ENCODE results near the gene FAM107A.
"Not testable (repeated sequence)": the region's sequence is repeated elsewhere in the genome, so short reads cannot be mapped to it uniquely, and the experiment has no call there.

Gene FAM107A

GRCh38 chr3:58535531-58536500 is 41.4 kb downstream of the FAM107A start:
- no peak for DNase-seq

GRCh38 chr3:58534592-58535494 is 42.3 kb downstream of the FAM107A start:
- DNase-seq = no peak

GRCh38 chr3:58532794-58533220 is 44.4 kb downstream of the FAM107A start:
- DNase-seq = peak; percentile 18 to 72

GRCh38 chr3:58531956-58532355 is 45.2 kb downstream of the FAM107A start:
- DNase-seq = peak in 1 of 2 experiments; percentile 25

GRCh38 chr3:58531555-58531954 is 45.6 kb downstream of the FAM107A start:
- no peak for DNase-seq

GRCh38 chr3:58530354-58530865 is 46.8 kb downstream of the FAM107A start:
- DNase-seq = no peak

GRCh38 chr3:58529516-58530353 is 47.5 kb downstream of the FAM107A start:
- DNase-seq = peak in 1 of 2 experiments; percentile 61

- DNase-seq = no peak
These were observed 48.6 kb downstream of the FAM107A start for GRCh38 chr3:58528629-58529028.

- not testable (repeated sequence) for DNase-seq
These were observed 49.8 kb downstream of the FAM107A start for GRCh38 chr3:58527440-58527839.

- peak; percentile 9 to 39 for DNase-seq
These were observed 50.7 kb downstream of the FAM107A start for GRCh38 chr3:58526515-58526957.

GRCh38 chr3:58524326-58524888 is 52.8 kb downstream of the FAM107A start:
- no peak for DNase-seq

GRCh38 chr3:58522759-58523425 is 54.3 kb downstream of the FAM107A start:
- no peak for DNase-seq

- no peak for DNase-seq
These were observed 55.1 kb downstream of the FAM107A start for GRCh38 chr3:58521917-58522631.

GRCh38 chr3:58521336-58521670 is 55.9 kb downstream of the FAM107A start:
- DNase-seq = no peak

- DNase-seq = no peak
These were observed 56.5 kb downstream of the FAM107A start for GRCh38 chr3:58520403-58521335.

- no peak for DNase-seq
These were observed 57.4 kb downstream of the FAM107A start for GRCh38 chr3:58519668-58520402.

- no peak for DNase-seq
These were observed 58.9 kb downstream of the FAM107A start for GRCh38 chr3:58518291-58518789.

GRCh38 chr3:58514405-58514804 is 62.8 kb downstream of the FAM107A start:
- DNase-seq = no peak
